NCI-H1436 (cell line): ENCODE measurements around the gene DHX16.

Experiments used
- DNase-seq: peaks from one replicate; lab custom pipeline; 2025; lab: John Stamatoyannopoulos, UW

DHX16 gene

GRCh38 chr6:30691208-30691847, 18.5 kb upstream of the DHX16 start:
- no peak for DNase-seq

DNA sequence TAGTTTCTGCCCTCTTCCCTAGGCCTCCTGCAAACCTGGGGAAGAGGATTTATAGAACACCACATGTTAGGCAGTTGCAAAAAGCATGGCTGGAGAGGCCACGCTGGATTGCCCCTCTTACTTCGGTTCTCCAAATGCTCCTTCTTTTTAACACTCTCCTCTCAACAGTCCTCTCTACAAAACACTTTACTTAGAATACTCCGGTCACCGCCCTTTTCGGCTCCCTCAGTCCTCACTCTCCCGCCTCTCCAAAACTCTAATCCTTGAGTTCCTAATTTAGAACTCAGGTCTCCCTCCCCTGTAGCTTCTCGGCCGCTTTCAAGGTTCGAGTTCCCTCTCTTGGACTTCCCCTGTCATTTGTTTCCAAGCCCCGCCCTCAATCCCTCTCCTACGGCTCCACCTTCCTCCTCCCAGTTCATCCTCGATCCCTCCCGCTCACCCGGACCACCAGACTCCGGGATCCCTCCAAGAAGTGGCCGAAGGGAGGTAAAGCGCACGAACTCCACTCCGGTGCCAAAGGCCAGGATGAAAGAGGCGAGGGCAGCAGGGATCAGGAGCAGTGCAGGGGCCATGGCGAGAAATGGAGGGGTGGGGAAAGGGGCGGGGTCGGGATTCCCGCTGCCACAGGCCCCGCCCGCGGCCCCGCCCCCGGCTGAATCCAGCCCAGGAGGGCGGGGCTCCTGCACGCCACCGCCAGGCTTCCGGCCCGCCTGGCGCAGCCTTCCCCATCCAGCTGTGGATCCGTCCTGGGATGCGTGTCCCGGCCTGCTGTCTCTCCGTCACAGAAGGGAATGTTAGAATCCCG, 17.8 kb upstream of the DHX16 start, which contains the start of gene NRM:
TSS of gene NRM (minus strand) at position 582 of the 805 bp plus-strand sequence. CDS start at position 572, 10 bp downstream.
- peak; percentile 82 for DNase-seq

DNA sequence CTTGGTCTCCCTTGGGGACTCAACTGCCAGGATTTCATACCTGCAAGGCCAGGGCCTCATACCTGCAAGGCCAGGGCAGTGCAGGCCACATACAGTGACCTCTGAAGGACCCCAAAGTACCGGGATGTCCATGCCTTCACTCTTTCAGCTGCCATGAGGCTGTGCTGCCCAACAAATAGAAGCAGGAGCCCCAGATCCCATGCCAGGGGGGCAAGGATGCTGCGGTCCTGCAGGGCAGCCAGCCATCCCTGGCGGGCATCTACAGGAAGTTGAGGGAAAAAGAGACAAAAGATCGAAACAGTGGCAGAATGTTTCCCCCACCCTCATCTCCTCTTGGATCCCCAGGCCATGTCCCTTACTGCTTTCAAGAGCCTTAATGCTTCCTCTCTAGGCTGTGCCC, 17.2 kb upstream of the DHX16 start:
- no peak for DNase-seq

DNA sequence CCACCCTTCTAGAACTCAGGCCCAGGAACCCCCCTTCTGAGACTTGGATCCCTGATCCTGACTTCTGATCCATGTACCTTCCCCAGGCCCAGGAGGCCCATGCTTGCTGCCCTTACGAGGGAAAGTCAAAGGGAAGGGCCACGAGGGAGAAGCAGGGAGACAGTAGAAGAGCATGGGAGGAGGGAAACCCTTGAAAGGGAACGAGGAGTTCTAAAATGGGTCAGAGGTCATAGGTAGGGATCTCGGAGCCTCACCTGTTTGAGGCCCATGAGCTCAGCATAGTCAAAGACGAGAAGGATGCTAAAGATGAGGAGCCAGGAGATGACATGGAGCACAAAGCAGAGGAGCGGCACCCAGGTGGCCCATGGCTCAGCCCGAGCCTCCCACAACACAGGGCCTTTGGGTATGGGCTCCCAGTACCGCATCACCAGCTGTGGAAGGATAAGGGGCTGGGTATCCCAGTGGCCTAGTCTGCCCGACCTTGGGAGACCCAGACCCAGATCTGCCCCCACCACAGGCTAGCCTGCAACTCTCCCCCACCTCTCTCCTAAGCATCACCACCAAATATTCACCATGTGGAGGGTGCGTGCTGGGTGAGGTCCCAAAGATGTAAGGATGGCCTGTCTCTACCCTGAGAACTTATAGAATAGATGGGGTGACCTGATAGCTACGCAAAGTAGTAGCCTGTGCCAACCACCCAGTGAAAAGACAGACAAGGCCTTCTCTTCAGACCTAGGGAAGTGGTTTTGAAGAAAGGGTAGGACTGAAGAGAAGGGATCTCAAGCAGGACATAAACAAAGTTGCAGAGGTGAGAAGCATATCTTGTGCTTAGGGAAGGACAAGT, 16.4 kb upstream of the DHX16 start:
- DNase-seq: no peak

DNA sequence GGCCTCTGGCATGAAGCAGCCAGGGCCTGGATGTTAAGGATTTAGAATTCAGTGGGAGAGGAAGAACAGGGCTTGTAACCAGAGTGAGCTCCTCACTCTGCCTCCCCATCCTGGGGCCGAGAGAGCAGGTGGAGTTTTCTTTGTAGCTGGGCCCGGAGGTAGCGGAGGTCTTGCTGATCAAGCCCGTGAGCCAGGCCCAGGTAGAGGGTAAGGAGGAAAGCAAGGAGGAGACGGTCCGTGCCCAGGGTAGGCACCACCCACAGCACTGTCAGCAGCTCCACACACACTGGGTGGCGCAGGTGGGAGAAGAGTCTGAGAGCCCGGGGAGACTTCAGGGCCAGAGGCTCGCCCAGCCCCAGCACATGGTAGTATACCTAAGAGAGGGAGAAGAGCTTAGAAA, 15.8 kb upstream of the DHX16 start:
- no peak for DNase-seq

- DNase-seq: no peak
Measured at GRCh38 chr6:30687659-30688431, 15.0 kb upstream of the DHX16 start.

DNA sequence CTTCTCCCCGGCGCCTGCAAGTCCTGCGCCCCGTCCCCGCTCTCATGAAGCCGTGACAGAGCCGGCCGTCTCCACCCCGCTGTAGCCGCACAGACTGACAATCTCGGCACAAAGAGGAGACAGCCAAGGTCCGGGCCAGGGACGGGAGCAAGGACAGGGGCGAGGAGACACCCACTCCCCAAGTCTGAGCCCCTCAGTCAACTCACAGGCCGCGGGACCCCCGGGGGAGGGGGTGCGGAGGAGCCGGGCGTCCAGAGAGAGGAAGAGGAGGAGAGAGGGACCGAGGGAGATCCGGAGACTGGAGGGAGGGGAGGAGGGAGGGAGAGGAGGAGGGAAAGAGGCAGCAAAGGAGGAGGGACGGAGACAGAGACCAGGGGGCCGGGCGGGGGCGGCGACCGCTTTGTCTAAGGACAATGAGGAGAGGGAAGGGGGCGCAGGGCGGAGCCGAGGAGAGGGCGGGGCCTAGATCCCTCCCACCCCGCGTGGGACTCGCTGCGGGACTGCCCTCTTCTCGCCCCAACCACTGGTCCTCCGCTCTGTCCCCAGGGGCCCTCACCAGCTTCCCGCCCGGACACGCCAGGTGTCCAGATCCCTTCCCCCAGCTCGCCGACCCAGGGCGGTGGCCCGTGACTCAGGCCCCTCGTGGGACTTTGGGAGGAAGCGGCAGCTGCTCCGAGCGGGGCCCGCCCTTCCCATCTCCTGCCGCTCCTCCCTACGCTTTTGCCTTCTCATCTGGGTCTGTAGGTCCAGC, 14.3 kb upstream of the DHX16 start:
- DNase-seq: peak; percentile 99

DNA sequence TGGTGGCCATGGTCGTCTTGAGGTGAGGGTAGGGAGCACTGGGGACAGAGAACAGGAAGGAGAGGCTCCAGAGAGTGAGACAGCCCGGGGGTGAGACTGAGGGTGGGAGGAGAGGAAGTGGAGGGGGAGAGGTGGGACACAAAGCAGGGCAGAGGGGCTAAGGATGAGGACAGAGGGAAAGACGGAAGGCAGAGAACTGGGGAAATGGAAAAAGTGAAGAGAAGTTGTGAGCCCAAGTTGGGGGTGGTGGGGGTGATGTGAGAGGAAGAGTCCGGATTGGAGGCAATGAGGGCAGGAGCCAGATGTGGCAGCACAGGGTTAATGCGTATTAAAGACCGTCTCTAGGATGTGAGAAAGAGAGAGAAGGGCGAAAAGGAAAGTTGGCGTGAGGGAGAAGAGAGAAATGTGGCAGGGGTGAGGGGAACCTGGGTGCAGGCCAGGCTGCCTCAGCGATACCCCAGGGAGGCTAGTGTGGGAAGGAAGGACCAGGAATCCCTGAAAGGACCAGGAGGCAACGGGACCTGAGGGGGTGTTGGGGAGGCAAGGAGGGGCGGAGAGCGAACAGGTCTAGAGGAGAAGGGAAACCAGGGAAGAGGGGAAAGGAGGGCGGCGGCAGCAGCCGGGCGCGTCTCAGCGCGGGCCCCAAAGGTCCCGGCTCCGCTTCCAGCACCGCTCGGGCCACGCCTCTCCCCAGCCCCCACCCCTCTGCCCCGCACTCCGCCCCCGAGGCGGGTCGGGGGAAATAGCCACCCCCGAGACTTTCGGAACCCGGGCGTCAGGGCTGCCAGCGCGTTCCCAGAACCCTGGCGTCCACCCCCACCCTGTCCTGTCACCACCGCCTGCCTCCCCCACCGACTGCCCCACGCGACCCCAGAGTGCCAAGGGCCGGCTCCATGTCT, 13.5 kb upstream of the DHX16 start, which contains the start of gene PPP1R18:
TSS of gene PPP1R18 (minus strand) at position 637 of the 899 bp plus-strand sequence. CDS start at position 10, 627 bp downstream.
- DNase-seq: peak; percentile 47

DNA sequence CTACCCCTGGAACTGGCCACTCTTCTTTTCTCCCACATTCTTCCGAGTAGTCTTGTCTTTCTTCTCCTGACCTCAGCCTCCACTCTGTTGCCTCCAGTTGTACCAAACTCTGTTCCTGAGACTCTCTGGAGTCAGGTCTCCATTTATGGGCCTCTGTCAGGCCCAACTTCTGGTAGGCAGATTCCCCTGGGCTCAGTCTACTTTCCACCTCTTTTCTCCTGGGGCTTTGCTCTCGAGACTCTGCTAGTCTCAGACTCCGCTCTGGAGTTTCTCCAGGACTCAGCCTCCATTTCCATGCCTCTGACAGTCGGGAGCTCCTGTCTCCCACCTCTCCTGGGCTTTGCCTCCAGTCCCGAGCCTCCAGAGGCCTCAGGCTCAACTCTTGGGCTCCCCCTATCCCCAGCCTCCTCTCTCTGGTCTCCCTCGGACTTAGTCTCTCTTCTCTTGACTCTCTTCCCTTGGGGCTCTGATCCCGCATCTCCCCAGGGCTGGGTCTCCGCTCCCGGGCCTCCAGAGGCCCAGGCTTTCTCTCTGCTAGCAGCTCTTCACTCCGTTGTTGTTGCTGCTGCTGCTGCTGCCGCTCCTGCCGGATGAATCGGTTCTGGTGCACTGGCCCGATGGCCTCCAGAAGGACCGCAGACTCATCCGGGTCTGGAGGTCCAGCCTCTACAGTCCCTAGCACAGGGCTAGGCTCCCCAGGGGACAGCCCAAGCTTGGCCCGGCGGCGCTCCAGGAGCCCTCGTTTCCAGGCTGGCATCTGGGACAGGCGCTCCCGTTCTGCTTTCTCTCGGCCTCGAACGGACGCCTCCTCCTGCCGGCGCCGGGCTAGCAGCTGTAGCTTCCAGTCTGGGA, 12.6 kb upstream of the DHX16 start:
- DNase-seq: no peak

DNA sequence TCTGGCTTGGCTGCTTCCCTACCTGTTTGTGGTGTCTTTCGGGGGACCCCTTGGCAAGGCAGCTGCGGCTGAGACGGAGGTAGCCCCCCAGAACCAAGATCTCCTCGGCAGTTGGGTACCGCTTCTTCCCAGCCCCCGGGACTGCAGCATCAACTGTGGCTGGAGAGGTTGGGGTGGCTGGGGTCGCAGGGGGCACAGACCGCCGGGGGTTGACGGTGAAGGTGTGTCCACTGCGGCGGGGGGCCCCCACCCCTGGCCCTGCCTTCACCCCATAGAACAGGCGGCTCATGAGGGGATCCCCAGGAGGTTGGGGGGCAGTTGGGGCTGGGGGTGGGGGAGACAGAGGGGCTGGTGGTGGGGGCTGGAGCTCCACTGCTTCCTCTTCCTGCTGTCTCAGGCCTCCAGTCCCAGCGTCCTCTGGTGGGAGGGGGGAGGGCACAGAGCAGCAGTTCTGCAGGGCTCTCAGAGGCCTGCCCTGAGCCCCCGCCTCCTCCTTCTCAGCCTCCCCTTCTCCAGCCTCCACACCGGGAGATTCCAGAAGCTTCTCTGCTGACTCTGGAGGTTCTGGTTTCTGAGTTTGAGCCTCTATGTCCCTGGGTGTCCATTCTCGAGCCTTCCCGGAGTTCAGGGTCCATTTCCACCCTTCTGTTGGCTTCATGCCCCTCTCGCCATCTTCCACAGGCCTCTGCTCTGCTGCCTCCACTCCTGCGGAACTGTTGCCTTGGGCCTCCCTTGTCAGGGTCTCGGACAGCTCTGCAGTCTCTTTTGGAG, 11.8 kb upstream of the DHX16 start:
- DNase-seq: no peak

GRCh38 chr6:30683980-30684338, 11.2 kb upstream of the DHX16 start:
- DNase-seq: no peak

DNA sequence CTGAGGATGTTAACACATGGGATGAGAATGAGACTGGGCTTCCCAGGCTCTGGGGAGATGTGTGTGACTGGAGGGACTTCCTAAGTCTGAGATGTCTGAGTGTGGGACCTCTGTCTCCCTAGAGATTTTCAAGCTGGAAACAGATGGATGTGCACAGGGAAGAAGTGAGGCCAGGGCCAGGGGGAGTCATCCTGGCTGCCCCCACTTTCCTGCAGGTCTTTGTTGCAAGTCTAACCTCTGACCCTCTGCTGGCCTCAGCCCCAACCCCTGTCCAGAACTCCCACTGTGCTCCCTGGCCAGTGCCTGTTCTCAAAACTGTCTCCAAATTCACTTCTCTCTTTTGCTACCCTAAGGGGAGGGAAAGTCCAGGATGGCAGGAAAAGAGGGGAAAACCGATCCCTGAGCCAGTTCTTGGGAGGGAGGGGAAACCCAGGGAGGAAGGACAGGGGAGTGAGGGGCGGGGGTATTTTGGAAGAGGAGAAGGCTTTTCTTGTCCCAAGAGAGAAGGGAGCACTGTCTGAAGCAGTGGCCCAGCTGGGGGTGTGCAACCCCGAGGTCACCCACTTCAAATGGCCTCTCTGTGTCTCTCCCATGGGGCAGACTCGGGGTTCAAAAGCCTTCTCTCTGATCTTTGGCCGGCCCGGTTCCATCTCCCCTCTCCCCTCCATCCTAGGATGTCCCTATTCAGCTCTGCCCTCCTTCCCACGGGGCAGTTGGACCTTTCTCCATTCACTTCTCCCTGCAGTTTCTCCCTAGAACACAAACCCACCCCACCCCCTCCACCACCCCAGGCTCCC, 10.6 kb upstream of the DHX16 start:
- no peak for DNase-seq

GRCh38 chr6:30682143-30683117, 9.6 kb upstream of the DHX16 start:
- DNase-seq: no peak

DNA sequence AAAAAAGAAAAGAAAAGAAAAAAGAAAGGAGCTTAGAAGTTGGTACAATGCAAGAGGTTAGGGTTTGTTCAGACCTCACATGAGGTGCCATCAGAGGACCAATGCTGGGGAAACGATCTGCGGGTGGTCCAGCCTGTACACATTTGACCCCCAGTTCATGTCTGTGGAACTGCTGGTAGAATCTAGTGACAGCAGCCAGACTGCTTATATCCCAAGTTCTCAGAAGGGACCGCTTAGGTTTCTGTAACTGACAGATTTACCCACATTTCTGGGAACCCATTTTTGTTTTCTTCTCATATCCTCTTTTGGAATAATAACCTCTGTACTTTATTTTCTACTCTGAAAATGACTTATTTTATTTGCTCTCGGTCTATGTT, 8.9 kb upstream of the DHX16 start:
- no peak for DNase-seq

DNA sequence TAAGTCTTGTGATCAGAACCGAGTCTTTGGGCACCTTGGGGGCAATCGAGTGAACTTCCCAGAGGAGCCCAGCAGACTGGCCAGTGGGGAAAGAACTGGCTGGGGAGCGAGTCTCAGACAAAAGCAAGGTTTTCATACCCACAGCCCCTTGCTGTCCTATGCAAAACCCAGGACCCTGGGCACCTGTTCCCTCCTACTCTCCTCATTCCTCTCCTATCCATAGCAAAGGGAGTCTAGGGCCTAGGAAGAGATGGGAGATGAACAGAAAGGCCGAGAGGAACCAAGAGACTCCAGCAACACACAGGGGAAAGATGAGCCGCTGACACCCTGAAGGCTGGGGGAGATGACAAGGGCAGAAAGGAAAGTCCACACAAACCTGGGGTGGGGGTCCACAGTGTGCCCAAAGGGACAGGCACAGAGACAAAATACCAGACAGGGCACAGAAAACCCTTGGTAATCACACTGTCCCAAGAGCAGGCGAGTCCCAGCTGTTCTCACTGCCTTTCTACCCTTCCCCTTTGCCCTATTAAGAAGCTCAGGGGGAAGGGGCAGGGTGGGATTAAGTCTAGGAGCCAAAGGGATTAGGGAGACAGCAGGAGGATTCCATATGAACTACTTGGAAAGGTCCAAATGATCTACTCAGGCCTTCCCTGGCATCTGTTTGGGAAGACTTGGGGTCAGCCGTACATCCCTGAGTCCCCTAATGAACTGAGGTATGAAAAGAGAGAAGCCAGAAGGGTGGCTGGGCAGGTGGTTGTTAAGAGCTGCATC, 7.1 kb upstream of the DHX16 start:
- no peak for DNase-seq
